ENCODE results near the gene HSPA12A.

Gene HSPA12A

DNA sequence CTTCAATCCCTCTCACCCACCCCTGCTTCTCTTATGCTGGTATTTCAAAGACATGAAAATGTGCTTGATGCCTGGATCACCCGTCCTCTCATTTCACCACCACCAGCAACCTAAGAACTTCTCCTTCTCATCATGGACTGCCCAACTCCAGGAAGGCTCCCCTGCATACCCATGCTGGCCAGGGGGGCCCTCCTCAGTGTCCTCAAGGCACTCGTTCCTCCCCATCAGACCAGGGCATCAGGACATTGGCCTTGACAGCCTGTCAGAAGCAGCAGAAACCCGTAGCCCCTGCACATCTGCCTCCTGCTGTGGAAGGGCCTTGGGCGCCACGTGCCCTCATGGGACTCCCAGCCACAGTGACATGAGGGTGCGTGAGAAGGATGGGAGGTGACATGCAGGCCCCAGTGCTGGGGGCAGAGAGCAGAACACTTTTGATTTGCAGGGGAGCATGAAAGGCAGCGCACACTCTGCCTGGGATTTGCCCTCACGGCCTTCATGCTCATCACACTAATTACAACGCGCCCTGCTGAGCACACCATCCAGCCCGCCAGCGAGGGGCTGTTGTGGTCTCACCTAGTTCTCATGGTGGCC lies 1.9 kb upstream of the HSPA12A start:
- in situ Hi-C loops (cut with MboI; ENCODE audit: low sequenced_read_pairs), result no loop called here

DNA sequence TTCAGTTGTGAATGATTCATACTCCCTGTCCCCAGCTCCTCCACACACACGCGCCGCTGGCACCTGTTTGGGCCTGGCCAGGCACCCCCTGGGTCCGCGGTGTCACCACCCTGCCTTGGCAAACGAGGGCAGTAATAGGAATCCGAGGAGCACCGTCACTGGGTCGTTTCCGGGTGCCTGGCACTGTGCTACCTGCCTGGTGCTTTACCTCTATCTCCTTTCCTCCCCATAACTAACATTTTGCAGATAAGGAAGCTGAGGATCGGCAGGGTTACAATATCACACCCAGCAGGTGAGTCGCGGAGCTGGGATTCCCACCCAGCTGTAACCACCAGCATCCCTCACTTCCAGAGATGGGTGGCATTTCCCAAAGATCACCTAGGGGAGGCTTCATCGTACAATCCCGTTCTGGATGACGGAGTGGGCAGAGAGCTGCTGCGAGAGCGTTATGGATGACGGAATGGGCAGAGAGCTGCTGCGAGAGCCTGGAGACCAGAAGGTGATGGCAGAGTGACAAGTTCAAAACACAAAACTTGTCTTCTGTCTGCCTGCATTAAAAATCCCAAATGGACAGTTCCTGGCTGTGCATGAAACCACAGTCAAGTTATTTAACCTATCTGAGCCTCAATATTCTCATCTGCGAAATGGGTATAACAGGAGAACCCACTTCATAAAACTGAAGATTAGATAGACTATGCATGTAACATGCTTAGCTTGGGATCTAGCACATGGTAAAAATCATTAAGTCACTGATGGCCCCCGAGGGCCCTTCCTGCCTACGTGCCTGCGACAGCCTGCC lies 1.1 kb upstream of the HSPA12A start:
- in situ Hi-C loops (cut with MboI; ENCODE audit: low sequenced_read_pairs), result no loop called here

DNA sequence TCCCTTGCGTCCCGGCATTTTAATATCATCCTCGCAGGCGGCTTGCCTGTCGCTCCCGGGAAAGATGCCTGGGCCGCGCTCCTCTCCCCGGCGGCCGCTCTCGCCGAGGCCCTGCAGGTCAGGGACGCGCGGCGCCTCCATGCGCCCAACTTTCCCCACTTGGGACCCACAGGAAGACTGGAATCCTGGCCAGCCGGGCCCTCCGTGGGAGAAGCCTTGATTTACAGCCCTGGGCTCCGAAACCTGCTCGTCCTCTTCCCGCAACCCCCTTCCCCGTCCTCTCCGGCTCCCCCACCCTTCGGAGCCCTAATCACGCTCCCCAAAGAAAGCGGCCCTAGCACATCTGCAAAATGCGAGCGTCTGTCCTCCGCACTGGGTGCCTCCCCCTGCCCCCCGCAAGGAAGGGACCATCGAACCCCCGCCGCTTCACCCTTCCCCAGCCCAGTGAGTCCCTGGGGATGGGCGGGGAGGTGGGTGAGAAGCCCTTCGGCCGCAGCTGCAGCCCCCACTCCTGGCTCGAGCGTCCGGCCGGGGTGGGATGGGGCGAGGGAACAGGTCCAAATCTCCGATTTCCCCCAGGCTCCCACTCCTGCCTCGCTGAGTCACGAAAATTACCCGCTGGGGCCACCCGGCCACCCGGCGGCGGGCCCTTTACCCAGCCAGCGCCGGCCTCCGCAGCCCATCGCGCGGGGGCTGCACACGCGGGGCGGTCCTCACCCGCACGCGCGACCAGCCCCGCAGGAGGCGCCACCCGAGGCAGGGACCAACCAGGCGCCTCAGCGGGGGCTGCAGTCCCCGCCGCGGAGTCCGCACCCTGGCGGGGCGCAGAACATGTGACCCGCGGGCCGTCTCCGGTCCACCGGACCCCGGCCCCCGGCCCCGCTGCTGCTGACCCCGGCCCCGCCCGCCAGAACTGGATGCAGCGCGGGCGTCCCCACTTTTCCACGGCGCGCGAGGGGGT lies 695 bp downstream of the HSPA12A start:
- in situ Hi-C loops (cut with MboI; ENCODE audit: low sequenced_read_pairs), result no loop called here

DNA sequence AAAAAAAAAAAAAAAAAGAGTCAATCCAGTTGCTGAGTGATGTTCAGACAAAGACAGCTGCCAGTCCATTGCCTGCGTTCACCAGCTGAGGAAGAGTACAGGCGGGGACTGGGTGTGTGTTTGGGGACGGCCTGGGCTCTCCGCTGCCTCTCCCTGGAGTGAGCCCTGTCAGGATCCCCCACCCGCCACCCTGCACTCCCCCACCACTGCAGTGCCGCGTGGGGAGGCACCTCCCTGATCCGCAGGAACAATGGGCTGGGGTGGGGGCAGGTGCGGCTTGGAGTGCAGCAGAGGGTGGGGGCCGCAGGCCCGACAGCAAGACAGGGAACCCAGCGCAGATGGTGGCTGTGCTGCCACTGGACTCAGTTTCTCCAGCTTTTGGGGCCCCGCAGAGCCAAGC lies 1.4 kb downstream of the HSPA12A start:
- in situ Hi-C loops (cut with MboI; ENCODE audit: low sequenced_read_pairs), result no loop called here

DNA sequence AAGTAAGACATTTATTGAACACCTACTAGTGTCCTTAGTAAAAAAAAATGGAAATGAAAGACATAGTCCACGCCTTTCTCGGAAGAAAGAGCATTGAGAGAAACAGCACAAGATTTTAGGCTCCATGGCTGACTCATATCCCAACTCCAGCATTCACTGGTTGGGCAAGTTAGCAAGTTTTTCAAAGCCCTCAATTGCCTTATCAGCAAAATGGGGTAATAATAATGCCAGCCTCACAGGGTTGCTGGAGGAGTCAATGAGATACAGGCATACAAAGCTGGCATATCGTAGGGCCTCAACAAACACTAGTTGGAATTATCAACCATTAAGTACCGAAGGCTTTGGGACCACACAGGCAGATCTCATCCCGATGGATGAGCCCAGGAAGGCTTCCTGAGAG lies 4.0 kb downstream of the HSPA12A start:
- in situ Hi-C loops (cut with MboI; ENCODE audit: low sequenced_read_pairs), result no loop called here

DNA sequence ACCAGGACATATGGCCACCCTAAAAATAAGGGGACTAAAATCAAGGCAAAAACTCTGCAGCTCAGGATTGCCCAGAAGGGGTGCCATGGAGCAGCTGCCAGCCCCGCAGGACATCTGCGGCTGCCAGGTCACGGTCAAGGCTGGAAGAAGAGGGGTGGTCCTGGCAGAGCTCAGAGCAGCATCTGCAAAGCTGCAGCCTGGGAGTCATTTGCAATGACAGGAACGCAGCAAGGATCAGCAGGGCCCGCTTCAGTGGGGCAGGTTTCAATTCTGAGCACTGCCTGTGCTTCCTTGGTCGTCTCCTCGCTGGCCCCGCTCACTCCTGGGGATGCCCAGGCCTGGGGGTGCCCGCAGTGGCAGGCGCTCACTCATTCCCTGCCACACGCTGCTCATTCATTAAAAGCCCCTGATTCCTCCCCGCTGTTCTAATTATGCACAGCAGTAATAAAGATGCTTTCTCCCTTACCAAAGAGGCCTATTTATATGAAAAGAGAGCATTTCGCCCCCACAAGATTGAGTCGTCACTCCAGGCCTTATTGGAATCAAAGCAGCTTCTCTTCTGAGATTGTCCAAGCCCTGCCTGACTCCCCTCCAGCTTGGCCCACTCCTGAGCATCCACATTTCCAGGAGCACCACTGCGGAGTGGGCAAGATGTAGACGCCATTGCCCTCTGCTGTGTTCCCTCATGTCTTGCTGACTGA lies 4.6 kb downstream of the HSPA12A start:
- in situ Hi-C loops (cut with MboI; ENCODE audit: low sequenced_read_pairs), result no loop called here

DNA sequence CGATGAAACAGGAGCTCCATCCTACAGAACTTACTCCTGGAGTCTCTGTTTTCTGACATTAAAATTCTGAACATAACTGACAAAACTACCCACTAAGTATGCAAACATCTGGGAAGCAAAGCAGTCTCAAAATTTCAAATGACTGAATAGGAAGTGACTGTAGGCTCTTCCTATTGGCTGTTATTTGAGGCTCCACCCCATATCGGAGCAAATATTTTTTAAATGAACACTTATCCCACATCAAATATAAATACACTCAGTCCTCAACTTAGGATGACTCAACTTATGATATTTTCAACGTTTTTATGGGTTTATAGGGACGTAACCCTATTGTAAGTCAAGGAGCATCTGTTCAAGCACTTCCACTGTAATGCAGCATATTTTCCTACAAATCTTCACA lies 8.8 kb downstream of the HSPA12A start:
- in situ Hi-C loops (cut with MboI; ENCODE audit: low sequenced_read_pairs), result no loop called here

DNA sequence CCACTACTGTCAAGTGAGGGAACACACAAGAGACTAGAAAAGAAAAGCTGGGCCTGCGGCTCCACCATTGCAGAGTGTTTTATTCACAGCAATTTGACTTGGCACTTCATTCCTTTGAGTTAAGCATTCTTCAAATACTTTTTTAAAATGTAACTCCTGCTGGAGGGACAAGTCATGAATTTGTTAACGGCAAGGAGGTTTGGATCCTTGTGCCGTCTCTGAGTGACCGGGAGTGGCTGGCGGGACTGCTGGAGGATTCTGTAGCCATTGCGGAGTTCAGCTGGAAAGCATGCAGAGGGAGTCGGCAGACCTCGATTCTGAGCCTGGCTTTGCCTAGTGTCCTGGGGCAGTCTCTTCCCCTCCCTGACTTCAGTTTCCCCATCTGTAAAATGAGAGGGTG lies 9.8 kb downstream of the HSPA12A start:
- in situ Hi-C loops (cut with MboI; ENCODE audit: low sequenced_read_pairs), result no loop called here

DNA sequence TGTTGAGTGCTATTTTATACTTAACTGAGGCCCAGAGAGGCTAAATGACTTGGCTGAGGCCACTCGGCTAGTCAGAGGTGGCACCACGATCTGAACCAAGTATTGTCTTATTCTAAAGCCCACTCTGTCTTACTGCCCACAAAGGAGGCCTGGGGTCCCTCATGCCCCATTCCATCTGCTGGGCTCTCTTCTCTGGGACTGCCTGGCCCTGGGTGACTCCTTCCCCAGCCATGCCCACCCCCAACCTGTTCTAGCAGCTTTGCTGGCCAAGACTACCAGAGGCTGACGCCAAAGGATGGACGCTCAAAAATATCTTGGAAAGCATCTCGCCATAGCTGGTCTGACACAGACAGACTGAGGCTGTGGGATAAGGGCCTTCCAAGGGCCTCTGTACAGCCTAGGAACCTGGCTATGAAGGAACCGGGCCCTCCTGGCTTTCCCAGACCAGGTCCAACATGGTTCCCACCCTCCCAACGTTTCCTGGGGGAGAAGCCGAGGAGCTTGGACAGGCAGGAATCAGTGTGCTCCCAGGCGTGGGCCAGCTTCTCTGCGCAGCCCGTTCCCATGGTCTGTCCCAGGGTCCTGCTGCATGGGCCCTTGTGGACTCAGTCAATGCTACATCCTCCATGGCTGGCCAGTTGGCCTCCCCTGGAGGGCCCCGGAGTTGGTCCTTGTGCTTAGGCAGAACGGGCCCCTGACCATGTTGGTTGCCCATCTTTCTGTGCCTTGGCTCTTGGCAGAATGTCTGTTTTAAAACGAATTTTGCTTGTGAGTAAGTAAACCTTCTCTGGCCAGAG lies 11.7 kb downstream of the HSPA12A start:
- in situ Hi-C loops (cut with MboI; ENCODE audit: low sequenced_read_pairs), result no loop called here

DNA sequence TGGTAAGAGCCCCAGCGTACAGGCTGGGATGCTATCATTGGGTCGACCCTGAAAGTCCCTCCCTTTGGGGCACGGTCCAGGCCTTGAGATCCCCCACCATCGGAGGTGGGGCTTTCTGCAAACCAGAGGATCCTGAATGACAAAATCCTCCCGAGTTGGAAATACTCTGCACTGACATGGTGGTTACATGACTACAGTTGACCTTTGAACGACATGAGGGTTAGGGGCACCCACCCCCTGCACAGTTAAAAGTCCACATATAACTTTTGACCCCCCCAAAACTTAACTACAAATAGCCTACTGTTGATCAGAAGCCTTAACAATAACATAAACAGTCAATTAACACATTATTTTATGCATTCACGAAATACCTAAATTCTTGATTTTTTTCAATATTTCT lies 13.1 kb downstream of the HSPA12A start:
- in situ Hi-C loops (cut with MboI; ENCODE audit: low sequenced_read_pairs), result no loop called here

DNA sequence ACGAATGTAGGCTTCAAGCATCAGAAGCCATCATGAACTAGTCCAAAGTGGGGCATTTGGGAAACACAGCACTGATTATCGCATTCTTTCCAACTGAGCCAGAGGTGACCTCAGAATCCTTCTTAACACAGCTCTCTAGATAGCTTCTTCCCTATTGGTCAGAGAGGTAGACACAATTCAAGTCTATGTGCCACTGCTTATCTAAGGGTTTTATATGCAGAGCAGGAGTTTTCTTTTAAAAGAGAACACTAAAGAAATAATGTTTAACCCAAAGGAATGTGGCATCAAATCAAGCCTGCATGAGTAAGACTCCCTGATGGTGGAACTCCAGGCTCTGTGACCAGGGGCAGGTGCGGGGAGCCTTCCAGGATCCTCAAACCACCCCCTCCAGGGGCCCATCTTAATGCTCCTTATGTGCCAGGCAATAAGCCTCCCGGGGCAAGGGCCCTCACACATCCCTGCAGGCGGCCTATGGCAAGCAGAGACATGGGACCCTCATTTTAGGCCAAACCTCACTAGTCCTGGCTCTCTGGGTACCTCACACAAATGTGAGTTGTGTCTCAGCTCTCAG lies 13.8 kb downstream of the HSPA12A start:
- in situ Hi-C loops (cut with MboI; ENCODE audit: low sequenced_read_pairs), result no loop called here

DNA sequence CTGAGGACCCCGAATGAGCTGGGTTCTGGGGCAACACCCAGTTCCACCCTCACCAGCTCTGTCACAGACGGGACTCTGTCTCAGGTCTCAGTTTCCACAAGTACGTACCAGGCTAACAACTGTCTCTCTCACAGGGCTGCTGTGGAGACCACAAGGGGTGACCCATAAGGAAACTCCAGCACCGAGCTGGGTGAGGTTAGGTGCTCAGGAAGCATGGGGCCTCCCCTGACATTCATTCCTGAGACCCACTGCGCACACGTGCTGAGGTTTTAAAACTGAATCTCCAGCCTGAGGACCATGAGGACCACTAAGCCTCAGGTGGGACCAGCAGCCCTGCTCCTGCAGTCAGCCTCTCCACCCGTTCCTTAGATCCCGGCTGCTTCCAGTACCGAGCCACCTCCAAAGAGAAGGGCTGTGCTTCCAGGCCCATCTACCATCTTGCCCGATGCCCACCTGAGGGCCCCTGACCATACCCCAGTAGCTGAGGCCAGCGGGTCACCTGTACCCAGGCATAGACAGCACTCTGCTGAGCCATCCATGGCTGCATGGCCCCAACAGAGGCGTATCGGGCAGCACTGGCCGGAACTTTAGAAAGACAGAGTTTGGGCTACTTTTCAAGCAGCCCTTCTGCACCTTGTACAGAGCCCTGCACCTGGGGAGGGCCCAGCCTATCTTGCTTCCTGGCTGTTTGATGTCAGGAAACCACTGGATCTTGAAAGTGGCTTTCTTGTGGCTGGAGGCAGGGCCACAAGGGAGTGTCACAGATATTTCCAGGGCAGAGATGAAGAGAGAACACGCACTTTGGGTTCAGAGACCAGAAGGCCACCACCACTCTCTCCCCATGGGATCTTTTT lies 18.7 kb downstream of the HSPA12A start:
- in situ Hi-C loops (cut with MboI; ENCODE audit: low sequenced_read_pairs), result no loop called here

DNA sequence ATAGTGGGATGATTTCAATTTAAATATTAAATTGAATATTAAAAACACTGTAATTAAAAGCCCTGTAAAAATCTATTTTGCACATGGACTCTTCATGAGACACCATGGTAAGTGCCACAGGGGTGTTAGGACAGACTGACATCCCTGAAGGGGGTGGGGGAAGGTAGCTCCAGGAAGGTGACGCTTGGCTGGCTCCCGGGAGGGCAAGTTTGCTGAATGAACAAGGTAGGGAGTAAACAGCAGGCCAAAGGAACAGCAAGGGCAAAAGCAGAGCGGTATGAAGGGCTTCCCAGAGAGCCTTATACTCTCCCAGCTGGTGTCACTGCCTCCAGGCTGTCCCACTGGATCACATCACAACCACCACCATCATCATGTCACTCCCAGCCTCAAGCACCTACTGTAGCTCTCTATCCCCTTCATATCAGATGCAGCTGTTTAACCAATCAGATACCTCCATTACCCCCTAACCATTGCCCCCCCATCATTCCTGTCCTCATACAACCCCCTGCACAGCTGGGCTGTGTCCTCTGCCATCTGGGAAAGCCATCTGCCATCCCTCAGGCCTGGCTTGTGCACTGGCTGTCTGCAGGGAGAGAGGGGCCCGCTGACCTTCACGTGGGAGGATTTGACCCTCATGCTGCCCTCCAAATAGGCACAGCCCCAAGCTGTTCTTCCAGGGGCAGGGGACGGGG lies 19.5 kb downstream of the HSPA12A start:
- in situ Hi-C loops (cut with MboI; ENCODE audit: low sequenced_read_pairs), result no loop called here

DNA sequence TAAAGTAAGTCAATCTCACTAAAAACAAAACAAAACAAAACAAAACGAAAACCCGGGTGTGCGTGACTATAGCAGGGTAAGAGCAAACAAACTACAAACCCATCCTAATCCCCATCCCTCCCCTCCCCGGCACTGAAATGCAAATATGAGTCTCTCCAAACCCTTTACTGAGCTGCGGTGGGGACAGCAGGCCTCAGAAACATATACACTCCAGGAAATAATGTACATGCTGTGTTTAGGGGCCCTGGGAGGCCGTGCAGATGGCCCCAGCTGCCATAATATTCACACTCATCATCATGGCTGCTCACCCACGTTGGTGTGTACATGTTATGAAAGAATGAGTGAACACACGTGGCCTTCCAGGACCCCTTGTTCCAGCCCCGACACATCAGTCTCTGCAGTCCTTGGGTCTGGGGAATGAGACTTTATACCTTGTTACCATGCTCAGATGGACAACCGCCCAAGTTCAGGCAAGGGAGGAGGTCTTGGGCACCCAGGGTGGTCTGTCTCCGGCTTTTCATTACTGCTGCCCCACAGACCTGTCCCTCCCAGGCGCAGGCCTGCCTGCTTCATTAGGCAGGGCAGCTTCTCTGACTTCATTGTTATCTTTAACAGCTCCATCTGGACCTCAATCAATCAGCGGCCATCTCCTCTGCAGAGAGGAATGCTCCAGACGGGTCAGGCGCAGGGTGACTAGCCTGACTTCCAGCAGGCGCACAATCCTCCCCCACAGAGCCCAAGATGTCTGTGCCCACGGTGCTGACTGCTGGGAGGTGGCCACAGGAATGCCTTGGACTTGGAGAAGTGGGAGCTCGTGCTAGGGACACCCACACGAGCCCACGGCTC lies 20.6 kb downstream of the HSPA12A start:
- in situ Hi-C loops (cut with MboI; ENCODE audit: low sequenced_read_pairs), result no loop called here

DNA sequence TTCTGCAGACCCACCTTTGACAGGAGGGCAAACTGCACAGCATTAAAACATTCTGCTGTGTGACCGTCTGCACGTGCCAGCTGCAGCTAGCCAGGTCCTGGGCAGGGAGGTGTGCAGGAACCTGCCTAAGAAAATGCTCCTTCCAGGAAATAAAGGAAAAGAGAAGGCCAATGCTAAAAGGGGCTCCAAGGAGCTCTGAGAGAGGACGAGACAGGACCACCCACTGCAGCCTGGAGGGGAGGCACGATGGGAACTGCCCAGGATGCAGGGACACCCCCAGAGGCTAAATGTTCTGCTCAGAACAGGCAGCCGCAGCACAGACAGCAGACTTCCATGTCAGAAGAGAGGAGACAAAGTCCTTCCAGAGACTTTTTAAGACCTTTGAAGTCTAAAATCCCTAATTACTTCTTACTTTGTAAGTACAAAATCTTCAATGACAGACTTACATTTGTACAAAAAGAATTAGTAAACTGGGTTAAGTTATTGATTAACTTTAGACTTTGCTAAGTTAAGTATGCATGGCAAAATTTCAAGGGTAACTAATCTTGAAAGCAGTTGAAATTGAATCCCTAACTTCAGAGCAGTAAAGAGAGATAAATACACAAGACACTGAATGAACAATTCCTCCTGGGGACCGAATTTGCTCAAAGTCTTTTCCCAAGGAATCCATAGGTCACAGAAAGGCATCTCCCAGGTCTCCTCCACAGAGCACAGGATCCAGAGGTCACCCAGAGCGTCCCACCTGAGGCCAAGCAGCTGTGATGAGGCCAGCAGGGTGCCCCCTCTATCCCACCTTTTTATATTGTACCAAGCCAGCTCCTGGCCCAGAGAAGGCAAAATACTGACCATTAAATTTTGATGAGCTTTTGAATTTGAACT lies 21.5 kb downstream of the HSPA12A start:
- in situ Hi-C loops (cut with MboI; ENCODE audit: low sequenced_read_pairs), result no loop called here

DNA sequence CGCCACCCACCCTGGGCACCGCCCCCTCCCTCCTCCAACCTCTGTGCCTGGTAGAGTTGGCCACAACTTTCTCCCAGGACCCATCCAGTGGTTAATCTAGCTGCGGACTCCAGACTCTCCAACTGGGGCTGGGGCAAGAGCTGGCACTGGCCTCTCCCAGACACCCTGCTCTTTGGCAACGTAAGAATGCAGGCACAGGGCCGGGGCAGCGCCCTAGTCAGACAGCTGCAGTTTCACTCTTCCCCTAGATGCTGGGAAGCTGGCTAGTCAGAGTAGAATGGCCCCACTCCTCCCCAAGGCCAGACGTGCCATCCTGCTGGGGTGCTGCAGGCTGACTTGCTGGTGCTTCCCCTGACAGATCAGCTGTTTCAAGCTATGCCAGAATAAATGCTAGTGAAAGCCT lies 22.1 kb downstream of the HSPA12A start:
- in situ Hi-C loops (cut with MboI; ENCODE audit: low sequenced_read_pairs), result no loop called here

DNA sequence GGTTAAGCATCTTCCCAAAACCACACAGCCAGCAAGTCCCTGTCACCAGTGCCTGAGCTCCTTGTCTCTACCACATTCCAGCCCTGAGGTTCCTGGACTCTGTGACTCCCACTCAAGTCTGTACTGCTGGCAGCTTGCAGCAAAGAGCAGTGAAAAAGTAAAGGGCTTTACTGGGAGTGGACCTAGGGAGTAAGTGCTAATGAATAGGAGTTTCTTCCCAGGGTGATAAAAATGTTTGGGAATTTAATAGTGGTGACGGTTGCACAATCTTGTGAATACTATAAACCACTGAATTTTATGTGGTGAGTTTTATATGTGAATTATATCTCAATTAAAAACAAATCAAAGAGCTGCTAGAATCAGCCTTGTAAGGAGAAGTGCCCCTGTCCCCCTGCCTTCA lies 22.6 kb downstream of the HSPA12A start:
- in situ Hi-C loops (cut with MboI; ENCODE audit: low sequenced_read_pairs), result no loop called here

Measured in HL-60/S4 (cell line).